ENCODE measurements around the gene PPP1R9B. TPM values are rescaled to one million over a fixed set of nuclear protein-coding genes. Genes with fewer than 3 reads are reported as not detected.

The PPP1R9B gene
- total RNA-seq, 1 donor from 2014 or later = 103 TPM

- Histone ChIP-seq H3K36me3 (peaks cover 19% of the 10 kb centered on the region), H3K4me1 (peaks cover 40% of the 10 kb centered on the region), H3K4me3 (peak overlapping the region; percentile 84), H3K9me3 (no peaks in the 10 kb centered on the region), H3K27me3 (no peaks in the 10 kb centered on the region), H3K27ac (peak overlapping the region; percentile 82)
- peak; percentile 38 for ATAC-seq
- DNase-seq = peak; percentile 84
- intact Hi-C loops (cut with DNase I) = no loop called here
- TF ChIP-seq CTCF (IDR thresholded peaks at IDR 0.05) = no peak
These were observed 2.0 kb downstream of the PPP1R9B start for GRCh38 chr17:50148226-50149090.

GRCh38 chr17:50147841-50148225 lies 2.6 kb downstream of the PPP1R9B start:
- DNase-seq (no peak), ATAC-seq (no peak)
- TF ChIP-seq CTCF (IDR thresholded peaks at IDR 0.05) = no peak
- no peaks in the 10 kb centered on the region for H3K9me3 ChIP-seq
- H3K4me3 ChIP-seq = peak overlapping the region; percentile 84
- peaks cover 25% of the 10 kb centered on the region for H3K36me3 ChIP-seq
- H3K27me3 ChIP-seq = no peaks in the 10 kb centered on the region
- peak overlapping the region; percentile 82 for H3K27ac ChIP-seq
- intact Hi-C loops (cut with DNase I) = no loop called here
- H3K4me1 ChIP-seq = peaks cover 43% of the 10 kb centered on the region

- Histone ChIP-seq H3K4me1 (peaks cover 41% of the 10 kb centered on the region), H3K27me3 (no peaks in the 10 kb centered on the region), H3K9me3 (no peaks in the 10 kb centered on the region), H3K4me3 (peak overlapping the region; percentile 84), H3K36me3 (peaks cover 33% of the 10 kb centered on the region), H3K27ac (peak overlapping the region; percentile 82)
- no peak for DNase-seq
- no peak for ATAC-seq
- no peak for TF ChIP-seq CTCF (IDR thresholded peaks at IDR 0.05)
- intact Hi-C loops (cut with DNase I) = no loop called here
These were observed 3.4 kb downstream of the PPP1R9B start for GRCh38 chr17:50146927-50147665.

GRCh38 chr17:50146230-50146926 lies 4.1 kb downstream of the PPP1R9B start:
- H3K9me3 ChIP-seq = no peaks in the 10 kb centered on the region
- H3K4me3 ChIP-seq = peak overlapping the region; percentile 84
- no peaks in the 10 kb centered on the region for H3K27me3 ChIP-seq
- H3K4me1 ChIP-seq = peaks cover 40% of the 10 kb centered on the region
- H3K27ac ChIP-seq = peak overlapping the region; percentile 82
- ATAC-seq (no peak), DNase-seq (no peak)
- intact Hi-C loops (cut with DNase I) = no loop called here
- no peak for TF ChIP-seq CTCF (IDR thresholded peaks at IDR 0.05)
- H3K36me3 ChIP-seq = peaks cover 40% of the 10 kb centered on the region

- no peak for TF ChIP-seq CTCF (IDR thresholded peaks at IDR 0.05)
- Histone ChIP-seq H3K4me3 (peak overlapping the region; percentile 84), H3K4me1 (peaks cover 47% of the 10 kb centered on the region), H3K36me3 (peaks cover 47% of the 10 kb centered on the region), H3K27ac (peak overlapping the region; percentile 82), H3K27me3 (no peaks in the 10 kb centered on the region), H3K9me3 (no peaks in the 10 kb centered on the region)
- intact Hi-C loops (cut with DNase I) = no loop called here
- DNase-seq (no peak), ATAC-seq (no peak)
These were observed 4.8 kb downstream of the PPP1R9B start for GRCh38 chr17:50145532-50146229.

Data from upper lobe of right lung (tissue), 1 donor.